ENCODE results near the gene DNAAF5. TPM values are rescaled to one million over a fixed set of nuclear protein-coding genes. Genes with fewer than 3 reads are reported as not detected.
A peak's percentile ranks its signal among the peaks of the same experiment; 100 is the strongest.

Gene DNAAF5
- polyA plus RNA-seq, 4 donors: 6.8 to 29.2 (median 15.5) TPM

DNA sequence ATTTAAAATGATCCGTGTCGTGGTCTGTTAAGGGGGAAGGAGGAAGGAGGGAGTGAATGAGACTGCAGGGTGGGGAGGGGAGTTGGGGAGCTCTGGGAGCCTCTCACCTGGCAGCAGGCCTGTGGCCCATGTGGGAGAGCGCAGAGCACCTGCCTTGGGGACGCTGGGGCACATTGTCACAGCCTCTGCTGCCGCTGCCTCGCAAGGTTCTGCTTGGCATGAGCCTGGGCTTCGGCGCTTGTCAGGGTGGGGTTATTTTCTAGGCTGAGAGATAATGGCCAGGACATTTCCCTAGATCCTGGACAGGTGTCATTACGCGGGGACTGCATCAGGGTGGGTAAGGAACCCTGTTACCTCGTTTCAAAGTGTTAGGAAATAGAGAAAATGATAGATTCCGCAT lies 103.6 kb downstream of the DNAAF5 start:
- DNase-seq: peak in 1 of 2 donors; percentile 17
- no peak for FAIRE-seq
- Histone ChIP-seq H3K27ac (ENCODE audit: low read depth in 1 of 3, low read length in 2 of 3) (peak overlapping the region in 1 of 3 donors; percentile 48), H3K27me3 (ENCODE audit: control insufficient read depth in 3 of 3, insufficient read depth in 3 of 3, low read length in 3 of 3) (no peaks in the 10 kb centered on the region), H3K36me3 (ENCODE audit: control insufficient read depth in 3 of 3, insufficient read depth in 2 of 3, low read depth in 1 of 3, low read length in 3 of 3) (peaks cover 0 to 45% (median 2%) of the 10 kb centered on the region in 3 donors), H3K4me1 (ENCODE audit: control insufficient read depth in 3 of 3, insufficient read depth in 2 of 3, low read depth in 1 of 3, low read length in 2 of 3) (peaks cover 0 to 8% (median 0%) of the 10 kb centered on the region in 3 donors), H3K9me3 (ENCODE audit: control insufficient read depth in 2 of 2, insufficient read depth in 1 of 2, low read depth in 1 of 2, low read length in 1 of 2) (no peaks in the 10 kb centered on the region), H3K4me3 (ENCODE audit: low read depth in 1 of 3, low read length in 3 of 3) (no peak overlapping the region)
- 37 to 80% (median 50%) methylated on average over 12 of the region's 12 CpGs for WGBS, 3 donors

- H3K4me1 ChIP-seq (ENCODE audit: control insufficient read depth in 3 of 3, insufficient read depth in 2 of 3, low read depth in 1 of 3, low read length in 2 of 3): peaks cover 0 to 8% (median 0%) of the 10 kb centered on the region in 3 donors
- no peaks in the 10 kb centered on the region for H3K9me3 ChIP-seq (ENCODE audit: control insufficient read depth in 2 of 2, insufficient read depth in 1 of 2, low read depth in 1 of 2, low read length in 1 of 2)
- peak overlapping the region in 2 of 3 donors; percentile 69 to 72 for H3K27ac ChIP-seq (ENCODE audit: low read depth in 1 of 3, low read length in 2 of 3)
- peaks cover 0 to 49% (median 2%) of the 10 kb centered on the region in 3 donors for H3K36me3 ChIP-seq (ENCODE audit: control insufficient read depth in 3 of 3, insufficient read depth in 2 of 3, low read depth in 1 of 3, low read length in 3 of 3)
- peak in 1 of 2 donors; percentile 41 for DNase-seq
- no peak overlapping the region for H3K4me3 ChIP-seq (ENCODE audit: low read depth in 1 of 3, low read length in 3 of 3)
- whole genome bisulfite sequencing, 3 donors: 37 to 52% (median 44%) methylated on average over 7 of the region's 7 CpGs
- no peaks in the 10 kb centered on the region for H3K27me3 ChIP-seq (ENCODE audit: control insufficient read depth in 3 of 3, insufficient read depth in 3 of 3, low read length in 3 of 3)
- no peak for FAIRE-seq
Measured at GRCh38 chr7:831596-832166, 105.2 kb downstream of the DNAAF5 start.

DNA sequence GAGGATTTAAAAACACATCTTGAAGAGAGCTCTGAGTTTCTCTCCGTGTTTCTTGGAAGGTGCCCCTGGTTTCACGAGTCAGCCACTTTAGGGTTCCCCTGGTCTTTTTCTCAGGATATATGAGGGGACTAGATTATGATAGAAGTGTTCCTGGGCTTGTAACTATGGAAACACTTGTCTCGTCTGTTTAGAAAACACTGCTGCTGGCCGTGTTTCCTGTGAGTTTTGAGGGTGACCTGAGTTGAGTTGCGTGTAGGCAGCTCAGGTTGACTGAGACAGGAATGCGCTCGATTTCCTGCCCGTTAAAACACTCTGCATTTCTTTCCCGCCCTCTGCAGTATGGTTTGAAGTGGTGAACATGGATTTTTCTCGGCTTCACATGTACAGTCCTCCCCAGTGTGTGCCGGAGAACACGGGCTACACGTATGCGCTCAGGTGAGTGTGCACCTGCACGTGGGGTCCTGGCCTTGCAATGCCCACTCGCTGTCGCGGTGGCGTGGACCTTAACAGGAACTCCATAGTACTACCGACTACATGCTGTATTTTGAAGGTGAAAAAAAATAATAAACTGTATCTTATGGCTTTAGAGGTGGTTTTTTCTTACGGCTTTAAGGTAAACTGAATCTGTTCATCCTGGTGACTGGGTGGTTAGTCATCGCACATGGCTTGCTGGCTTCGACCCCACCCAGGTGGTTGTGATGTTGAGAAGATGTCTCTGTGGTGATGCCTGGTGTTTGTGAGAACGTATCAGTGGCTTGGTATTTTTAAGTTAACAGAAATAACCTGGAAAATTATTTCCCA lies 105.9 kb downstream of the DNAAF5 start, which contains the start of gene SUN1:
Gene SUN1 (plus strand): TSS at position 310 of the 801 bp plus-strand sequence. CDS start 49 bp downstream, at position 359.
- Histone ChIP-seq H3K4me3 (ENCODE audit: low read depth in 1 of 3, low read length in 3 of 3) (no peak within 1 kb of the TSS), H3K9me3 (ENCODE audit: control insufficient read depth in 2 of 2, insufficient read depth in 1 of 2, low read depth in 1 of 2, low read length in 1 of 2) (no peaks in the 10 kb centered on the region), H3K27me3 (ENCODE audit: control insufficient read depth in 3 of 3, insufficient read depth in 3 of 3, low read length in 3 of 3) (no peaks in the 10 kb centered on the region), H3K4me1 (ENCODE audit: control insufficient read depth in 3 of 3, insufficient read depth in 2 of 3, low read depth in 1 of 3, low read length in 2 of 3) (peaks cover 0 to 8% (median 0%) of the 10 kb centered on the region in 3 donors), H3K36me3 (ENCODE audit: control insufficient read depth in 3 of 3, insufficient read depth in 2 of 3, low read depth in 1 of 3, low read length in 3 of 3) (peaks cover 0 to 55% (median 2%) of the 10 kb centered on the region in 3 donors), H3K27ac (ENCODE audit: low read depth in 1 of 3, low read length in 2 of 3) (peak within 1 kb of the TSS in 2 of 3 donors; percentile 69 to 72)
- FAIRE-seq (no peak), DNase-seq (no peak)
- WGBS, 3 donors: 62 to 75% (median 71%) methylated on average over 24 of the region's 24 CpGs

- Histone ChIP-seq H3K4me3 (ENCODE audit: low read depth in 1 of 3, low read length in 3 of 3) (no peak overlapping the region), H3K27ac (ENCODE audit: low read depth in 1 of 3, low read length in 2 of 3) (peak overlapping the region in 2 of 3 donors; percentile 69 to 72), H3K9me3 (ENCODE audit: control insufficient read depth in 2 of 2, insufficient read depth in 1 of 2, low read depth in 1 of 2, low read length in 1 of 2) (no peaks in the 10 kb centered on the region), H3K27me3 (ENCODE audit: control insufficient read depth in 3 of 3, insufficient read depth in 3 of 3, low read length in 3 of 3) (no peaks in the 10 kb centered on the region), H3K36me3 (ENCODE audit: control insufficient read depth in 3 of 3, insufficient read depth in 2 of 3, low read depth in 1 of 3, low read length in 3 of 3) (peaks cover 0 to 59% (median 2%) of the 10 kb centered on the region in 3 donors), H3K4me1 (ENCODE audit: control insufficient read depth in 3 of 3, insufficient read depth in 2 of 3, low read depth in 1 of 3, low read length in 2 of 3) (peaks cover 0 to 8% (median 0%) of the 10 kb centered on the region in 3 donors)
- WGBS, 3 donors: 85 to 88% (median 88%) methylated on average over 15 of the region's 15 CpGs
- DNase-seq (no peak), FAIRE-seq (no peak)
Measured at GRCh38 chr7:832968-833424, 106.5 kb downstream of the DNAAF5 start.

GRCh38 chr7:833601-834258 lies 107.2 kb downstream of the DNAAF5 start:
- H3K4me3 ChIP-seq (ENCODE audit: low read depth in 1 of 3, low read length in 3 of 3): no peak overlapping the region
- FAIRE-seq (no peak), DNase-seq (no peak)
- WGBS, 3 donors: 87 to 92% (median 87%) methylated on average over 8 of the region's 8 CpGs
- H3K27me3 ChIP-seq (ENCODE audit: control insufficient read depth in 3 of 3, insufficient read depth in 3 of 3, low read length in 3 of 3): no peaks in the 10 kb centered on the region
- peaks cover 0 to 8% (median 0%) of the 10 kb centered on the region in 3 donors for H3K4me1 ChIP-seq (ENCODE audit: control insufficient read depth in 3 of 3, insufficient read depth in 2 of 3, low read depth in 1 of 3, low read length in 2 of 3)
- peaks cover 0 to 62% (median 2%) of the 10 kb centered on the region in 3 donors for H3K36me3 ChIP-seq (ENCODE audit: control insufficient read depth in 3 of 3, insufficient read depth in 2 of 3, low read depth in 1 of 3, low read length in 3 of 3)
- no peaks in the 10 kb centered on the region for H3K9me3 ChIP-seq (ENCODE audit: control insufficient read depth in 2 of 2, insufficient read depth in 1 of 2, low read depth in 1 of 2, low read length in 1 of 2)
- H3K27ac ChIP-seq (ENCODE audit: low read depth in 1 of 3, low read length in 2 of 3): no peak overlapping the region

- Histone ChIP-seq H3K27ac (ENCODE audit: low read depth in 1 of 3, low read length in 2 of 3) (peak overlapping the region in 1 of 3 donors; percentile 8), H3K36me3 (ENCODE audit: control insufficient read depth in 3 of 3, insufficient read depth in 2 of 3, low read depth in 1 of 3, low read length in 3 of 3) (peaks cover 2 to 65% (median 3%) of the 10 kb centered on the region in 3 donors), H3K9me3 (ENCODE audit: control insufficient read depth in 2 of 2, insufficient read depth in 1 of 2, low read depth in 1 of 2, low read length in 1 of 2) (no peaks in the 10 kb centered on the region), H3K4me1 (ENCODE audit: control insufficient read depth in 3 of 3, insufficient read depth in 2 of 3, low read depth in 1 of 3, low read length in 2 of 3) (peaks cover 0 to 8% (median 0%) of the 10 kb centered on the region in 3 donors), H3K4me3 (ENCODE audit: low read depth in 1 of 3, low read length in 3 of 3) (no peak overlapping the region), H3K27me3 (ENCODE audit: control insufficient read depth in 3 of 3, insufficient read depth in 3 of 3, low read length in 3 of 3) (no peaks in the 10 kb centered on the region)
- DNase-seq (no peak), FAIRE-seq (no peak)
- 91 to 93% (median 92%) methylated on average over 12 of the region's 12 CpGs for WGBS, 3 donors
Measured at GRCh38 chr7:834277-834676, 107.8 kb downstream of the DNAAF5 start.

- Histone ChIP-seq H3K27me3 (ENCODE audit: control insufficient read depth in 3 of 3, insufficient read depth in 3 of 3, low read length in 3 of 3) (no peaks in the 10 kb centered on the region), H3K36me3 (ENCODE audit: control insufficient read depth in 3 of 3, insufficient read depth in 2 of 3, low read depth in 1 of 3, low read length in 3 of 3) (peaks cover 2 to 72% (median 5%) of the 10 kb centered on the region in 3 donors), H3K4me1 (ENCODE audit: control insufficient read depth in 3 of 3, insufficient read depth in 2 of 3, low read depth in 1 of 3, low read length in 2 of 3) (peaks cover 0 to 8% (median 0%) of the 10 kb centered on the region in 3 donors), H3K9me3 (ENCODE audit: control insufficient read depth in 2 of 2, insufficient read depth in 1 of 2, low read depth in 1 of 2, low read length in 1 of 2) (no peaks in the 10 kb centered on the region), H3K27ac (ENCODE audit: low read depth in 1 of 3, low read length in 2 of 3) (no peak overlapping the region), H3K4me3 (ENCODE audit: low read depth in 1 of 3, low read length in 3 of 3) (no peak overlapping the region)
- DNase-seq: no peak
- 90 to 94% (median 94%) methylated on average over 12 of the region's 12 CpGs for WGBS, 3 donors
- no peak for FAIRE-seq
Measured at GRCh38 chr7:835021-835420, 108.5 kb downstream of the DNAAF5 start.

All from small intestine (tissue), 7 donors.